ENCODE data around the gene MYO1H. TPM values are rescaled to one million over a fixed set of nuclear protein-coding genes. Genes with fewer than 3 reads are reported as not detected.

Gene MYO1H
- total RNA-seq, 1 experiment from 2014 or later = not detected

DNA sequence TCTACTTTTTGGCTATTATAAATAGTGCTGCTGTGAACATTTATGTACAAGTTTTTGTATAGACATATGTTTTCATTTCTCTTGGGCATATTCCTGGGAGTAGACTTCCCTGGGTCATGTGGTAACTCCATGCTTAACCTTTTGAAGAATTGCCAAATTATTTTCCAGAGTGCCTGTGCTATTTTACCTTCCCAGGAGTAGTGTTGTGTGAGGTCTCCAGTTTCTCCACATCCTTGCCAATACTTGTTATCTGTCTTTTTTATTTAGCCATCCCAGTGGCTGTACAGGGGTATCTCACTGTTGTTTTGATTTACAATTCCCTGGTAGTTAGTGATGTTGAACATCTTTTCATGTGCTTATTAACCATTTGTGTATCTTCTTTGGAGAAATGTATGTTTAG, 148.6 kb downstream of the MYO1H start:
- ATAC-seq (no peak), DNase-seq (ENCODE audit: low read depth, low spot score) (no peak)
- Histone ChIP-seq H2AFZ (ENCODE audit: low read depth, low read length, poor library complexity, severe bottlenecking) (no peak overlapping the region), H3K9me3 (ENCODE audit: control insufficient read depth in 1 of 2, insufficient read depth in 1 of 2, low read depth in 1 of 2, low read length in 2 of 2) (no peaks in the 10 kb centered on the region), H3K27me3 (ENCODE audit: insufficient read depth, low read length) (no peaks in the 10 kb centered on the region), H3K9me2 (ENCODE audit: insufficient read depth) (no peaks in the 10 kb centered on the region), H3K4me3 (replicated peaks in 1 of 2; ENCODE audit: low read depth in 1 of 2, low read length in 2 of 2) (no peak overlapping the region), H3K36me3 (ENCODE audit: control insufficient read depth in 1 of 2, insufficient read depth in 2 of 2, low read length in 2 of 2) (peaks cover 0 to 21% of the 10 kb centered on the region in 2 experiments; a peak in 2 of 4 replicates), H3K4me1 (ENCODE audit: control insufficient read depth in 1 of 2, insufficient read depth in 2 of 2, low read length in 2 of 2) (no peaks in the 10 kb centered on the region), H3K79me2 (ENCODE audit: insufficient read depth, low read length) (no peaks in the 10 kb centered on the region), H3K9ac (ENCODE audit: low read length) (no peak overlapping the region), H4K20me1 (ENCODE audit: insufficient read depth) (no peaks in the 10 kb centered on the region), H3K27ac (ENCODE audit: low read depth, low read length) (no peak overlapping the region), H3K4me2 (ENCODE audit: low read length) (no peak overlapping the region)
- POLR2A ChIA-PET = no interaction called here
- RAD21 ChIA-PET (ENCODE audit: low non-redundant PET in 1 of 2, low total read pairs in 2 of 2, uncharacterized antibody in 2 of 2, unreplicated experiment in 2 of 2) = no interaction called here
- intact Hi-C loops (cut with micrococcal nuclease) = no loop called here
- CTCF ChIA-PET = no interaction called here
- TF ChIP-seq POLR2A (IDR thresholded peaks at IDR 0.05; ENCODE audit: borderline replicate concordance, extremely low read depth, insufficient read depth, insufficient read length) (no peak), SP1 (IDR thresholded peaks at IDR 0.05; ENCODE audit: low read depth) (no peak), JUND (IDR thresholded peaks at IDR 0.05) (no peak), RAD21 (IDR thresholded peaks at IDR 0.05; ENCODE audit: low read depth) (no peak), EGR1 (IDR thresholded peaks at IDR 0.05; ENCODE audit: low read depth) (no peak), EZH2 (IDR thresholded peaks at IDR 0.05) (no peak), CEBPB (IDR thresholded peaks at IDR 0.05; ENCODE audit: low read depth) (no peak), ELF1 (IDR thresholded peaks at IDR 0.05; ENCODE audit: borderline replicate concordance, low read depth) (no peak), ZNF274 (IDR thresholded peaks at IDR 0.05; ENCODE audit: low read depth, low read length) (no peak)
- TF ChIP-seq, protein P1, sequence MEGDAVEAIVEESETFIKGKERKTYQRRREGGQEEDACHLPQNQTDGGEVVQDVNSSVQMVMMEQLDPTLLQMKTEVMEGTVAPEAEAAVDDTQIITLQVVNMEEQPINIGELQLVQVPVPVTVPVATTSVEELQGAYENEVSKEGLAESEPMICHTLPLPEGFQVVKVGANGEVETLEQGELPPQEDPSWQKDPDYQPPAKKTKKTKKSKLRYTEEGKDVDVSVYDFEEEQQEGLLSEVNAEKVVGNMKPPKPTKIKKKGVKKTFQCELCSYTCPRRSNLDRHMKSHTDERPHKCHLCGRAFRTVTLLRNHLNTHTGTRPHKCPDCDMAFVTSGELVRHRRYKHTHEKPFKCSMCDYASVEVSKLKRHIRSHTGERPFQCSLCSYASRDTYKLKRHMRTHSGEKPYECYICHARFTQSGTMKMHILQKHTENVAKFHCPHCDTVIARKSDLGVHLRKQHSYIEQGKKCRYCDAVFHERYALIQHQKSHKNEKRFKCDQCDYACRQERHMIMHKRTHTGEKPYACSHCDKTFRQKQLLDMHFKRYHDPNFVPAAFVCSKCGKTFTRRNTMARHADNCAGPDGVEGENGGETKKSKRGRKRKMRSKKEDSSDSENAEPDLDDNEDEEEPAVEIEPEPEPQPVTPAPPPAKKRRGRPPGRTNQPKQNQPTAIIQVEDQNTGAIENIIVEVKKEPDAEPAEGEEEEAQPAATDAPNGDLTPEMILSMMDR (IDR thresholded peaks at IDR 0.05 in 2 of 3, conservative IDR thresholded peaks at IDR 0.05 in 1 of 3; ENCODE audit: borderline replicate concordance in 1 of 3, insufficient read depth in 1 of 3, low read depth in 2 of 3, low read length in 2 of 3) = no peak
- no TSS peak for BruUV-seq (replicated peaks)

DNA sequence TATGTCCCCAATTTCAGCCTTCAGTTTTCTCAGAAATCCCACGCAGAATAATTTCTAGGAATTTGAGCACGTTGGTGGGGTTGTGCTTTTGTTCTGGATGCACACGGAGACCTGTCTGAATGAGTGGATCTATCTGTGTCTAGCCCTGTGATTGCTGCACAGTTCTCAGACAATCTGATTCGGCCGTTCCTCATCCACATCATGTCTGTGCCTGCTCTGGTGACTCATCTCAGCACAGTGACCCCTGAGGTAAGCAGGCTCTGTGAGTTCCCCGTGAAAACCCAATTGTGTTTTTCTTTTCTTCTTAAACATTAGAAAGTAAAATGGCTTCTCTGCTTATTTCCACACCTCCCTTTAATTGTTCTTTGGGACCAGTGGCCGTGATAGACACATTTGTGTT, 150.0 kb downstream of the MYO1H start:
- no peak overlapping the region for H3K9ac ChIP-seq (ENCODE audit: low read length)
- ChIA-PET RAD21 (ENCODE audit: low non-redundant PET in 1 of 2, low total read pairs in 2 of 2, uncharacterized antibody in 2 of 2, unreplicated experiment in 2 of 2) (no interaction called here), POLR2A (no interaction called here), CTCF (no interaction called here)
- H3K9me3 ChIP-seq (ENCODE audit: control insufficient read depth in 1 of 2, insufficient read depth in 1 of 2, low read depth in 1 of 2, low read length in 2 of 2) = no peaks in the 10 kb centered on the region
- TF ChIP-seq JUND (IDR thresholded peaks at IDR 0.05) (no peak), SP1 (IDR thresholded peaks at IDR 0.05; ENCODE audit: low read depth) (no peak), ELF1 (IDR thresholded peaks at IDR 0.05; ENCODE audit: borderline replicate concordance, low read depth) (no peak)
- H3K9me2 ChIP-seq (ENCODE audit: insufficient read depth) = no peaks in the 10 kb centered on the region
- no peak overlapping the region for H3K27ac ChIP-seq (ENCODE audit: low read depth, low read length)
- BruUV-seq (replicated peaks) = no TSS peak
- H3K36me3 ChIP-seq (ENCODE audit: control insufficient read depth in 1 of 2, insufficient read depth in 2 of 2, low read length in 2 of 2) = peaks cover 0 to 24% of the 10 kb centered on the region in 2 experiments; a peak in 2 of 4 replicates
- no peak overlapping the region for H3K4me3 ChIP-seq (replicated peaks in 1 of 2; ENCODE audit: low read depth in 1 of 2, low read length in 2 of 2)
- H4K20me1 ChIP-seq (ENCODE audit: insufficient read depth) = no peaks in the 10 kb centered on the region
- DNase-seq (ENCODE audit: low read depth, low spot score) = no peak
- no peaks in the 10 kb centered on the region for H3K27me3 ChIP-seq (ENCODE audit: insufficient read depth, low read length)
- H3K79me2 ChIP-seq (ENCODE audit: insufficient read depth, low read length) = no peaks in the 10 kb centered on the region
- intact Hi-C loops (cut with micrococcal nuclease) = no loop called here
- H3K4me2 ChIP-seq (ENCODE audit: low read length) = no peak overlapping the region
- no peak for ATAC-seq
- no peaks in the 10 kb centered on the region for H3K4me1 ChIP-seq (ENCODE audit: control insufficient read depth in 1 of 2, insufficient read depth in 2 of 2, low read length in 2 of 2)
- no peak overlapping the region for H2AFZ ChIP-seq (ENCODE audit: low read depth, low read length, poor library complexity, severe bottlenecking)

Other genes starting within 250 kb of the MYO1H start
- gene ACACB, start 231.3 kb upstream of the MYO1H start, total RNA-seq (2021; ENCODE audit: unreplicated experiment) = 11.1 TPM
- 0.52 TPM for gene FOXN4, start 38.6 kb upstream of the MYO1H start, total RNA-seq (2021; ENCODE audit: unreplicated experiment)
- gene KCTD10, start 129.4 kb downstream of the MYO1H start, total RNA-seq (2021; ENCODE audit: unreplicated experiment) = 34.7 TPM
- gene UBE3B, start 129.7 kb downstream of the MYO1H start, total RNA-seq (2021; ENCODE audit: unreplicated experiment) = 28.9 TPM
- gene MMAB, start 225.6 kb downstream of the MYO1H start, total RNA-seq (2021; ENCODE audit: unreplicated experiment) = 34.9 TPM
- gene MVK, start 225.9 kb downstream of the MYO1H start, total RNA-seq (2021; ENCODE audit: unreplicated experiment) = 17.3 TPM

All from HCT116 (cell line).